GM23248 (cell line): ENCODE results near the gene HSPD1.

Experiments used
- EZH2 ChIP-seq: fragments of 200-600 bp; sonication (generic); IDR thresholded peaks from 2 replicates; pipeline ENCODE4 v1.6.1; 2018; ENCODE audit warnings: antibody characterized with exemption, mild to moderate bottlenecking; ENCODE audit not compliant: insufficient read depth, poor library complexity, severe bottlenecking
- EZH2phosphoT487 ChIP-seq: fragments of 200-600 bp; sonication (generic); IDR thresholded peaks from 2 replicates; pipeline ENCODE4 v1.6.1; 2018; ENCODE audit warnings: antibody characterized with exemption, moderate library complexity, mild to moderate bottlenecking, low read depth; ENCODE audit not compliant: insufficient read depth

DNA sequence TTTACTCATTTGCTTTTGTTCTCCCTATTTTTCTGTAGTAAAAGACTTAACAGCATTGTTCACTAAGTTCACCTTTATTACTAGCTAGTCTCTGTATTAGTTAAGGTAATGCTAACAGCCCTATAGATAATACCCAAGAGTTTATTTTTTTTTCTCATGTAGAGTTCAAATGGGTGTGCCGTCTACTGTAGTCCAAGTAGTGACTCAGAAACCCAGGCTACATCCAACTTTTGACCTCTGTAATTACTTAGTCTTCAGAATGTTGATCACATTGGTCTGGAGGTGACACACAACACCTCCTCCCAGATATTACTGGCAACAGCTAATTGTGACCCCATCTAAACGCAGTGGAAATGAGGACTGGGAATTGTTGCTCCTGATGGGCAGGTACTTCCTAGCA, 38.6 kb downstream of the HSPD1 start:
- TF ChIP-seq EZH2, result no peak
- TF ChIP-seq EZH2phosphoT487, result no peak
